SH-SY5Y (cell line): Measurements from ENCODE around the gene HMGN1.

Experiments used
- GATA2 ChIP-seq: IDR thresholded peaks from 2 replicates; pipeline ENCODE4 v1.6.1; 2011; ENCODE audit warnings: mild to moderate bottlenecking, low read depth, low read length
- GATA3 ChIP-seq: IDR thresholded peaks from 2 replicates; pipeline ENCODE4 v1.6.1; 2011; ENCODE audit warnings: low read depth, mild to moderate bottlenecking, low read length, moderate library complexity

GRCh38 chr21:39347537-39347936, 1.4 kb downstream of the HMGN1 start:
- TF ChIP-seq GATA2 = no peak
- no peak for TF ChIP-seq GATA3
